Measurements from ENCODE around the gene RPL32. TPM values are rescaled to one million over a fixed set of nuclear protein-coding genes. Genes with fewer than 3 reads are reported as not detected.
"Not testable (repeated sequence)": the region's sequence is repeated elsewhere in the genome, so short reads cannot be mapped to it uniquely, and the experiment has no call there.

The RPL32 gene
- total RNA-seq, 1 experiment from 2014 or later: 794 TPM

GRCh38 chr3:12854565-12854964 is 13.2 kb upstream of the RPL32 start:
- TF ChIP-seq POLR2AphosphoS5 (IDR thresholded peaks at IDR 0.05; ENCODE audit: low read depth, low read length) (no peak), REST (IDR thresholded peaks at IDR 0.05; ENCODE audit: insufficient read depth in 1 of 2, low read depth in 2 of 2, low read length in 1 of 2) (no peak), CTCF (IDR thresholded peaks at IDR 0.05) (no peak), SIN3A (IDR thresholded peaks at IDR 0.05; ENCODE audit: borderline replicate concordance, insufficient read depth, low read depth, low read length) (no peak), TCF7L2 (IDR thresholded peaks at IDR 0.05; ENCODE audit: low read depth, low read length) (no peak)
- no peaks in the 10 kb centered on the region for H3K4me1 ChIP-seq (ENCODE audit: control insufficient read depth, insufficient read depth, low read length)
- no peak for ATAC-seq
- no peaks in the 10 kb centered on the region for H3K36me3 ChIP-seq (ENCODE audit: control insufficient read depth, insufficient read depth, low read length)
- H3K9me3 ChIP-seq (ENCODE audit: control insufficient read depth, insufficient read depth, low read depth, low read length): no peaks in the 10 kb centered on the region
- no peak for DNase-seq (ENCODE audit: low read depth, low spot score)
- BruUV-seq (replicated peaks): no TSS peak
- no peaks in the 10 kb centered on the region for H3K27me3 ChIP-seq (ENCODE audit: control insufficient read depth, insufficient read depth, low read length)
- H3K27ac ChIP-seq (ENCODE audit: low read length): no peak overlapping the region
- ChIA-PET POLR2A (no interaction called here), CTCF (no interaction called here)
- no peak overlapping the region for H3K4me3 ChIP-seq (ENCODE audit: low read depth in 2 of 2, low read length in 2 of 2)
- intact Hi-C loops (cut with micrococcal nuclease; ENCODE audit: unreplicated experiment) (no loop called here), in situ Hi-C loops (cut with HindIII; ENCODE audit: low pct_unique_long_range_greater_than_20kb, low sequenced_read_pairs) (no loop called here)

GRCh38 chr3:12853847-12854246 is 12.5 kb upstream of the RPL32 start:
- BruUV-seq (replicated peaks); H3K4me3 ChIP-seq (ENCODE audit: low read depth in 2 of 2, low read length in 2 of 2); H3K4me1 ChIP-seq (ENCODE audit: control insufficient read depth, insufficient read depth, low read length); DNase-seq (ENCODE audit: low read depth, low spot score); intact Hi-C loops (cut with micrococcal nuclease; ENCODE audit: unreplicated experiment); ATAC-seq; H3K27me3 ChIP-seq (ENCODE audit: control insufficient read depth, insufficient read depth, low read length); POLR2A ChIA-PET; H3K36me3 ChIP-seq (ENCODE audit: control insufficient read depth, insufficient read depth, low read length); H3K27ac ChIP-seq (ENCODE audit: low read length); in situ Hi-C loops (cut with HindIII; ENCODE audit: low pct_unique_long_range_greater_than_20kb, low sequenced_read_pairs); H3K9me3 ChIP-seq (ENCODE audit: control insufficient read depth, insufficient read depth, low read depth, low read length); CTCF ChIA-PET: not testable (repeated sequence)

GRCh38 chr3:12852201-12852600 is 10.8 kb upstream of the RPL32 start:
- Histone ChIP-seq H3K36me3 (ENCODE audit: control insufficient read depth, insufficient read depth, low read length) (no peaks in the 10 kb centered on the region), H3K4me1 (ENCODE audit: control insufficient read depth, insufficient read depth, low read length) (no peaks in the 10 kb centered on the region), H3K4me3 (ENCODE audit: low read depth in 2 of 2, low read length in 2 of 2) (no peak overlapping the region), H3K9me3 (ENCODE audit: control insufficient read depth, insufficient read depth, low read depth, low read length) (no peaks in the 10 kb centered on the region), H3K27ac (ENCODE audit: low read length) (no peak overlapping the region), H3K27me3 (ENCODE audit: control insufficient read depth, insufficient read depth, low read length) (no peaks in the 10 kb centered on the region)
- DNase-seq (ENCODE audit: low read depth, low spot score) (no peak), ATAC-seq (no peak)
- POLR2A ChIA-PET: no interaction called here
- CTCF ChIA-PET: no interaction called here
- TF ChIP-seq SIN3A (IDR thresholded peaks at IDR 0.05; ENCODE audit: borderline replicate concordance, insufficient read depth, low read depth, low read length) (no peak), POLR2AphosphoS5 (IDR thresholded peaks at IDR 0.05; ENCODE audit: low read depth, low read length) (no peak), CTCF (IDR thresholded peaks at IDR 0.05) (no peak), TCF7L2 (IDR thresholded peaks at IDR 0.05; ENCODE audit: low read depth, low read length) (no peak), REST (IDR thresholded peaks at IDR 0.05; ENCODE audit: insufficient read depth in 1 of 2, low read depth in 2 of 2, low read length in 1 of 2) (no peak)
- in situ Hi-C loops (cut with HindIII; ENCODE audit: low pct_unique_long_range_greater_than_20kb, low sequenced_read_pairs): no loop called here
- intact Hi-C loops (cut with micrococcal nuclease; ENCODE audit: unreplicated experiment): no loop called here
- no TSS peak for BruUV-seq (replicated peaks)

Measured in Panc1 (cell line).